Inflammatory macrophage (primary cell): Measurements from ENCODE around the gene TRPM8.
A peak's percentile ranks its signal among the peaks of the same experiment; 100 is the strongest.

Source experiments
- DNase-seq, 2 donors: peaks; one replicate each; pipeline ENCODE4 v3.0.0-alpha.2; 2020 to 2022

TRPM8 gene

GRCh38 chr2:233976690-233977294, 59.6 kb downstream of the TRPM8 start:
- peak; percentile 9 to 17 for DNase-seq

- no peak for DNase-seq
These were observed 60.2 kb downstream of the TRPM8 start for GRCh38 chr2:233977296-233977837.

GRCh38 chr2:233979748-233980147, 62.6 kb downstream of the TRPM8 start:
- no peak for DNase-seq

- DNase-seq: no peak
These were observed 63.9 kb downstream of the TRPM8 start for GRCh38 chr2:233980955-233981561.

GRCh38 chr2:233981574-233982420, 64.6 kb downstream of the TRPM8 start:
- DNase-seq: no peak

- DNase-seq: no peak
These were observed 65.4 kb downstream of the TRPM8 start for GRCh38 chr2:233982421-233983121.

GRCh38 chr2:233983445-233983844, 66.3 kb downstream of the TRPM8 start:
- DNase-seq: no peak

- DNase-seq: no peak
These were observed 71.4 kb downstream of the TRPM8 start for GRCh38 chr2:233988581-233988980.

- no peak for DNase-seq
These were observed 72.2 kb downstream of the TRPM8 start for GRCh38 chr2:233989221-233989858.

- no peak for DNase-seq
These were observed 73.2 kb downstream of the TRPM8 start for GRCh38 chr2:233990261-233990798.

- DNase-seq: no peak
These were observed 74.0 kb downstream of the TRPM8 start for GRCh38 chr2:233991196-233991595.

- no peak for DNase-seq
These were observed 75.5 kb downstream of the TRPM8 start for GRCh38 chr2:233992513-233993217.

GRCh38 chr2:233993461-233993860, 76.3 kb downstream of the TRPM8 start:
- DNase-seq: no peak

GRCh38 chr2:233994151-233994550, 77.0 kb downstream of the TRPM8 start:
- DNase-seq: no peak

GRCh38 chr2:233996000-233996399, 78.8 kb downstream of the TRPM8 start:
- no peak for DNase-seq

GRCh38 chr2:233996461-233996860, 79.3 kb downstream of the TRPM8 start:
- no peak for DNase-seq

- no peak for DNase-seq
These were observed 80.5 kb downstream of the TRPM8 start for GRCh38 chr2:233997707-233998106.

GRCh38 chr2:233999182-233999581, 82.0 kb downstream of the TRPM8 start:
- no peak for DNase-seq

- no peak for DNase-seq
These were observed 84.4 kb downstream of the TRPM8 start for GRCh38 chr2:234001380-234002160.

- DNase-seq: no peak
These were observed 85.1 kb downstream of the TRPM8 start for GRCh38 chr2:234002281-234002680.
